H1 (cell line): ENCODE data around the gene DPYD. TPM values are rescaled to one million over a fixed set of nuclear protein-coding genes. Genes with fewer than 3 reads are reported as not detected.

ENCODE experiments used
- CTCF ChIA-PET: fragments of 300-600 bp; sonication (Branson Sonifier 250); formaldehyde crosslinking; loops from one replicate; lab custom pipeline; 2021; ENCODE audit not compliant: partially characterized antibody; lab: Charles Lee
- POLR2A ChIA-PET: fragments of 300-600 bp; sonication (Branson Sonifier 250); formaldehyde crosslinking; loops from one replicate; lab custom pipeline; 2021; ENCODE audit warnings: inconsistent platforms; ENCODE audit not compliant: partially characterized antibody; lab: Charles Lee
- DNase-seq, 2 experiments: peaks; one replicate each; pipeline versions ENCODE4 v3.0.0 to v3.0.0-alpha.2; 2010 to 2022; ENCODE audit warnings: low spot score in 2 of 2, low read depth in 1 of 2, mixed read lengths in 1 of 2
- FAIRE-seq: peaks from 2 replicates; lab custom pipeline; 2011; peaks lifted over from hg19 to GRCh38; lab: Jason Lieb, UNC
- H2AFZ ChIP-seq: 2 replicates; pipeline ENCODE4 v1.8.1; 2012; ENCODE audit warnings: low read length, inconsistent platforms
- H2AK5ac ChIP-seq: 2 replicates; pipeline ENCODE4 v1.6.1; 2013; ENCODE audit warnings: low read depth, low read length
- H2BK120ac ChIP-seq: replicated peaks from 2 replicates; pipeline ENCODE3; 2013; ENCODE audit warnings: low read depth, low read length, inconsistent platforms
- H2BK12ac ChIP-seq: 2 replicates; pipeline ENCODE4 v1.6.1; 2013; ENCODE audit warnings: low read depth, low read length
- H2BK15ac ChIP-seq: 2 replicates; pipeline ENCODE4 v1.6.1; 2013; ENCODE audit warnings: low read length
- H2BK20ac ChIP-seq: 2 replicates; pipeline ENCODE4 v1.6.1; 2013; ENCODE audit warnings: low read length
- H2BK5ac ChIP-seq: 2 replicates; pipeline ENCODE4 v1.6.1; 2013; ENCODE audit warnings: low read depth, low read length
- H3K14ac ChIP-seq: 2 replicates; pipeline ENCODE4 v1.6.1; 2013; ENCODE audit warnings: inconsistent platforms; ENCODE audit not compliant: insufficient read length
- H3K18ac ChIP-seq: 2 replicates; pipeline ENCODE4 v1.6.1; 2013; ENCODE audit warnings: low read length; ENCODE audit errors: extremely low read depth
- H3K23ac ChIP-seq: 2 replicates; pipeline ENCODE4 v1.6.1; 2013; ENCODE audit warnings: inconsistent platforms; ENCODE audit not compliant: insufficient read length
- H3K23me2 ChIP-seq: 2 replicates; pipeline ENCODE4 v1.6.1; 2013; ENCODE audit warnings: low read depth, low read length
- H3K27ac ChIP-seq: 2 replicates; pipeline ENCODE4 v1.6.1; 2011; ENCODE audit warnings: low read depth, low read length, inconsistent platforms
- H3K27me3 ChIP-seq, 4 experiments: replicated peaks in 1 of 4; 1 replicate in 1 of 4; 2 replicates in 3 of 4; pipeline versions ENCODE4 v1.6.1 to v1.8.1; 2011 to 2013; ENCODE audit warnings: low read length in 3 of 4, mild to moderate bottlenecking in 3 of 4, inconsistent platforms in 2 of 4, mixed read lengths in 2 of 4, moderate library complexity in 1 of 4; ENCODE audit not compliant: control insufficient read depth in 3 of 4, insufficient read depth in 3 of 4; ENCODE audit errors: extremely low read depth in 1 of 4
- H3K36me3 ChIP-seq, 4 experiments: 2 replicates each; pipeline versions ENCODE4 v1.6.1 to v1.8.1; 2011 to 2013; ENCODE audit warnings: mild to moderate bottlenecking in 4 of 4, low read length in 3 of 4, moderate library complexity in 2 of 4, control low read depth in 1 of 4, inconsistent platforms in 1 of 4; ENCODE audit not compliant: insufficient read depth in 4 of 4, control insufficient read depth in 2 of 4
- H3K4ac ChIP-seq: replicated peaks from 2 replicates; pipeline ENCODE3; 2013; ENCODE audit warnings: low read length, low read depth, mixed read lengths, inconsistent platforms; ENCODE audit not compliant: insufficient read length
- H3K4me1 ChIP-seq, 4 experiments: replicated peaks in 1 of 4; 1 replicate in 1 of 4; 2 replicates in 3 of 4; pipeline versions ENCODE4 v1.6.1 to v1.8.1; 2011 to 2013; ENCODE audit warnings: low read length in 3 of 4, inconsistent platforms in 2 of 4, mixed read lengths in 1 of 4; ENCODE audit not compliant: insufficient read depth in 4 of 4, control insufficient read depth in 3 of 4
- H3K4me2 ChIP-seq, 2 experiments: 2 replicates each; pipeline versions ENCODE4 v1.6.1 to v1.8.1; 2011 to 2013; ENCODE audit warnings: low read depth in 2 of 2, low read length in 2 of 2, control low read depth in 1 of 2, inconsistent platforms in 1 of 2, mild to moderate bottlenecking in 1 of 2; ENCODE audit not compliant: insufficient read depth in 1 of 2
- H3K4me3 ChIP-seq, 4 experiments: fragments of 200-600, 300-600 bp in 1 of 4; sonication (generic), shearing (Covaris generic), sonication (Bioruptor Twin) in 1 of 4; 2 replicates each; pipeline versions ENCODE4 v1.5.1 to v1.8.1; 2011 to 2016; ENCODE audit warnings: low read length in 4 of 4, low read depth in 3 of 4, control low read depth in 2 of 4, inconsistent platforms in 2 of 4, mild to moderate bottlenecking in 2 of 4, mixed read lengths in 1 of 4, moderate library complexity in 1 of 4; ENCODE audit not compliant: insufficient read depth in 2 of 4; ENCODE audit errors: extremely low read depth in 1 of 4
- H3K56ac ChIP-seq: replicated peaks from 2 replicates; pipeline ENCODE3; 2013; ENCODE audit warnings: low read depth, mild to moderate bottlenecking, mixed read lengths, low read length, inconsistent platforms; ENCODE audit not compliant: insufficient read length
- H3K79me1 ChIP-seq: 2 replicates; pipeline ENCODE4 v1.6.1; 2013; ENCODE audit warnings: low read depth, low read length, control low read depth
- H3K79me2 ChIP-seq, 2 experiments: 2 replicates each; pipeline versions ENCODE4 v1.6.1 to v1.8.1; 2012 to 2013; ENCODE audit warnings: low read length in 2 of 2, mild to moderate bottlenecking in 2 of 2, inconsistent platforms in 1 of 2; ENCODE audit not compliant: insufficient read depth in 2 of 2, control insufficient read depth in 1 of 2
- H3K9ac ChIP-seq, 4 experiments: replicated peaks in 1 of 4; 1 replicate in 1 of 4; 2 replicates in 3 of 4; pipeline versions ENCODE4 v1.6.1 to v1.8.1; 2011 to 2013; ENCODE audit warnings: low read depth in 3 of 4, low read length in 3 of 4, control low read depth in 2 of 4, mild to moderate bottlenecking in 2 of 4, moderate library complexity in 2 of 4, inconsistent platforms in 1 of 4; ENCODE audit errors: extremely low read depth in 1 of 4
- H3K9me3 ChIP-seq, 2 experiments: 2 replicates each; pipeline versions ENCODE4 v1.6.1 to v1.8.1; 2012 to 2013; ENCODE audit warnings: mild to moderate bottlenecking in 2 of 2, moderate library complexity in 2 of 2, control low read depth in 1 of 2, inconsistent platforms in 1 of 2, low read depth in 1 of 2, low read length in 1 of 2, mixed read lengths in 1 of 2; ENCODE audit not compliant: insufficient read depth in 2 of 2
- H4K20me1 ChIP-seq, 2 experiments: replicated peaks in 1 of 2; 2 replicates each; pipeline versions ENCODE3 to v1.8.1; 2011 to 2013; ENCODE audit warnings: inconsistent platforms in 2 of 2, low read length in 2 of 2, mild to moderate bottlenecking in 1 of 2; ENCODE audit not compliant: insufficient read depth in 2 of 2, control insufficient read depth in 1 of 2
- H4K5ac ChIP-seq: 2 replicates; pipeline ENCODE4 v1.6.1; 2013; ENCODE audit warnings: low read length, low read depth, mixed read lengths, inconsistent platforms; ENCODE audit not compliant: insufficient read length
- H4K8ac ChIP-seq: 2 replicates; pipeline ENCODE4 v1.8.0; 2013; ENCODE audit warnings: mild to moderate bottlenecking, moderate library complexity, low read length, inconsistent platforms; ENCODE audit not compliant: insufficient read depth; ENCODE audit errors: extremely low read depth
- H4K91ac ChIP-seq: replicated peaks from 2 replicates; pipeline ENCODE3; 2013; ENCODE audit warnings: low read length, mixed read lengths, inconsistent platforms; ENCODE audit not compliant: insufficient read length
- SP1 ChIP-seq: IDR thresholded peaks from 2 replicates; pipeline ENCODE4 v1.6.1; 2011; ENCODE audit warnings: low read depth, low read length
- WGBS, 2 experiments: shearing (Covaris generic) in 1 of 2; methylation state at CpG; one replicate each; pipeline versions ENCODE4 v1.1.6 to v1.1.7; 2013 to 2015; ENCODE audit warnings: low lambda C conversion rate in 2 of 2, mixed read lengths in 2 of 2, inconsistent platforms in 1 of 2, low coverage in 1 of 2, missing lambda C conversion rate in 1 of 2; ENCODE audit not compliant: insufficient replicate concordance in 2 of 2, insufficient coverage in 1 of 2, insufficient read length in 1 of 2; ENCODE audit errors: extremely low coverage in 1 of 2, missing lambda C conversion rate in 1 of 2; 5-methylcytosine and 5-hydroxymethylcytosine counted together
- polyA plus RNA-seq, 7 experiments: library from polyadenylated mRNA; depleted of rRNA in 3 of 7; stranded (reverse) in 5 of 7; unstranded in 2 of 7; fragments of >200 nt in 5 of 7; fragments of 200-250 nt in 2 of 7; gene quantifications; 1 replicate in 5 of 7; 2 replicates in 1 of 7; 4 replicates in 1 of 7; pipeline versions ENCODE4 v1.2.1 to v1.2.3, GENCODE V29; 2011 to 2013; ENCODE audit warnings: missing spikeins in 2 of 7, mixed read lengths in 2 of 7
- total RNA-seq: library from RNA; stranded (reverse); fragmentation: NEBNext Ultra II Directional; extraction: Animal tissue kit (Norgen Biotek cat#: 25700); gene quantifications from 2 replicates; pipeline ENCODE4 v1.2.1, GENCODE V29; 2021
- TF ChIP-seq, protein P1 (sequence below): IDR thresholded peaks from 2 replicates; pipeline ENCODE4 v1.6.1; 2012; ENCODE audit warnings: low read length, inconsistent platforms

DPYD gene
- total and polyA plus RNA-seq, 2 of the 8 experiments (the other 6 are each of a cell fraction or from before 2014, with no cell fraction given), result 0.29 to 0.73 TPM

DNA sequence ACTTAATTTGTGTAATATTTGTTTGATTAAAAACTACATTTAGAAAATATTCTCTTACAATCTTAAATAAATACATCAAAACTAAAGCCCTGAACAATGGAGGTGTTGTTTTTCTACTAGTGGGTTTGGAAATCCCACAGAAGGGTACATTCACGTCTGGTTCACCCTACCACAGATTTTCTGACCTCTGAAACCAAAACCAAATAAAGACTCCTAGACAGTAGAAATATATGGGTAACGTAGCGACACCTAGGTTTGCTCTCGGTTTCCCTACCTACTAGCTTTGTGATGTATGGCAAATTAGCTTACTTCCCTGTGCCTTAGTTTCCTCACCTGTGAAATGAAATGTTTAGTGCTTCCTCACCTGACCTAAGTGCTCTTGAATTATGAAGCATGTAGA lies 312.6 kb downstream of the DPYD start:
- ChIA-PET CTCF (interaction anchor here (1.1 kb wide), 1 partner anchor 9 kb away, joined by 4 read pairs; no protein-coding TSS in a partner anchor), POLR2A (no interaction called here)
- Histone ChIP-seq H3K23ac (no peak overlapping the region), H2BK15ac (no peak overlapping the region), H2BK5ac (no peak overlapping the region), H4K8ac (no peak overlapping the region), H3K23me2 (no peaks in the 10 kb centered on the region), H2BK120ac (no peak overlapping the region), H3K18ac (no peak overlapping the region), H3K9me3 (no peaks in the 10 kb centered on the region), H3K56ac (no peak overlapping the region), H3K79me2 (no peaks in the 10 kb centered on the region), H2BK12ac (no peak overlapping the region), H4K20me1 (no peaks in the 10 kb centered on the region), H3K4me3 (no peak overlapping the region), H3K27me3 (no peaks in the 10 kb centered on the region), H2AK5ac (no peak overlapping the region), H2AFZ (no peak overlapping the region; the same call in 1 of the 2 replicates), H3K79me1 (no peaks in the 10 kb centered on the region), H3K4ac (no peak overlapping the region), H3K9ac (no peak overlapping the region), H3K14ac (no peak overlapping the region), H3K27ac (no peak overlapping the region), H3K36me3 (no peaks in the 10 kb centered on the region), H4K91ac (no peak overlapping the region), H3K4me1 (no peaks in the 10 kb centered on the region), H2BK20ac (no peak overlapping the region), H4K5ac (no peak overlapping the region), H3K4me2 (no peak overlapping the region)
- WGBS, 2 experiments, result 89% methylated on average over 4 of the region's 4 CpGs; no CpG with 5 or more reads in 1 of the 2 experiments
- no peak for TF ChIP-seq SP1
- TF ChIP-seq, protein P1, sequence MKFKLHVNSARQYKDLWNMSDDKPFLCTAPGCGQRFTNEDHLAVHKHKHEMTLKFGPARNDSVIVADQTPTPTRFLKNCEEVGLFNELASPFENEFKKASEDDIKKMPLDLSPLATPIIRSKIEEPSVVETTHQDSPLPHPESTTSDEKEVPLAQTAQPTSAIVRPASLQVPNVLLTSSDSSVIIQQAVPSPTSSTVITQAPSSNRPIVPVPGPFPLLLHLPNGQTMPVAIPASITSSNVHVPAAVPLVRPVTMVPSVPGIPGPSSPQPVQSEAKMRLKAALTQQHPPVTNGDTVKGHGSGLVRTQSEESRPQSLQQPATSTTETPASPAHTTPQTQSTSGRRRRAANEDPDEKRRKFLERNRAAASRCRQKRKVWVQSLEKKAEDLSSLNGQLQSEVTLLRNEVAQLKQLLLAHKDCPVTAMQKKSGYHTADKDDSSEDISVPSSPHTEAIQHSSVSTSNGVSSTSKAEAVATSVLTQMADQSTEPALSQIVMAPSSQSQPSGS, result no peak
- DNase-seq (no peak), FAIRE-seq (no peak)
